Activated naive CD8-positive, alpha-beta T cell treated with anti-CD3 and anti-CD28 coated beads, Interleukin-2, amount 10 ng/mL, durations not matched to agents 7 days and 5 days (primary cell): ENCODE measurements around the gene UGT2B17. TPM values are rescaled to one million over a fixed set of nuclear protein-coding genes. Genes with fewer than 3 reads are reported as not detected.
"Not testable (repeated sequence)": the region's sequence is repeated elsewhere in the genome, so short reads cannot be mapped to it uniquely, and the experiment has no call there.

Experiments
- ATAC-seq: fragments of 150-1000 bp; cut with Tn5 transposase; one replicate; pipeline ENCODE4 v1.10.0; 2021; ENCODE audit warnings: low read depth, moderate library complexity
- POLR2A ChIA-PET: fragments of 350-600 bp; sonication (Branson Sonifier 250); formaldehyde crosslinking; loops from one replicate; lab custom pipeline; 2021; ENCODE audit warnings: antibody characterized with exemption; lab: Charles Lee
- DNase-seq: peaks from one replicate; pipeline ENCODE4 v3.0.0; 2021
- H3K27ac Mint-ChIP-seq: one replicate; pipeline ENCODE4 v1.8.0; 2022; ENCODE audit warnings: mild to moderate bottlenecking, mixed read lengths
- H3K27me3 Mint-ChIP-seq: one replicate; pipeline ENCODE4 v1.8.0; 2022; ENCODE audit warnings: mild to moderate bottlenecking, moderate library complexity, mixed read lengths
- H3K36me3 Mint-ChIP-seq: one replicate; pipeline ENCODE4 v1.8.0; 2021; ENCODE audit warnings: mild to moderate bottlenecking, mixed read lengths
- H3K4me1 Mint-ChIP-seq: one replicate; pipeline ENCODE4 v1.8.0; 2021; ENCODE audit warnings: mixed read lengths
- H3K4me3 Mint-ChIP-seq: one replicate; pipeline ENCODE4 v1.8.0; 2022; ENCODE audit warnings: mild to moderate bottlenecking, moderate library complexity, mixed read lengths
- H3K9me3 Mint-ChIP-seq: one replicate; pipeline ENCODE4 v1.8.0; 2021; ENCODE audit warnings: mixed read lengths
- total RNA-seq, 2 experiments: library from RNA; stranded (reverse); gene quantifications; one replicate each; pipeline ENCODE4 v1.2.3, GENCODE V29; 2021

The UGT2B17 gene
- total RNA-seq, 2 experiments from 2014 or later = not detected

- no peak overlapping the region for H3K4me3 Mint-ChIP-seq
- peaks cover 2% of the 10 kb centered on the region for H3K27me3 Mint-ChIP-seq
- DNase-seq (no peak), ATAC-seq (no peak)
- no peaks in the 10 kb centered on the region for H3K9me3 Mint-ChIP-seq
- H3K27ac Mint-ChIP-seq = no peak overlapping the region
- POLR2A ChIA-PET = no interaction called here
- H3K4me1 Mint-ChIP-seq = no peaks in the 10 kb centered on the region
- H3K36me3 Mint-ChIP-seq = no peaks in the 10 kb centered on the region
Measured at GRCh38 chr4:68582339-68582717, 6.2 kb upstream of the UGT2B17 start.

GRCh38 chr4:68581383-68582338 lies 5.5 kb upstream of the UGT2B17 start:
- H3K4me3 Mint-ChIP-seq = no peak overlapping the region
- H3K4me1 Mint-ChIP-seq = no peaks in the 10 kb centered on the region
- no peaks in the 10 kb centered on the region for H3K9me3 Mint-ChIP-seq
- DNase-seq (no peak), ATAC-seq (no peak)
- H3K27ac Mint-ChIP-seq = no peak overlapping the region
- peaks cover 2% of the 10 kb centered on the region for H3K27me3 Mint-ChIP-seq
- no peaks in the 10 kb centered on the region for H3K36me3 Mint-ChIP-seq
- POLR2A ChIA-PET = no interaction called here

GRCh38 chr4:68577590-68577989 lies 1.5 kb upstream of the UGT2B17 start:
- no peaks in the 10 kb centered on the region for H3K36me3 Mint-ChIP-seq
- H3K4me3 Mint-ChIP-seq = no peak overlapping the region
- H3K9me3 Mint-ChIP-seq = no peaks in the 10 kb centered on the region
- no peak overlapping the region for H3K27ac Mint-ChIP-seq
- no peaks in the 10 kb centered on the region for H3K27me3 Mint-ChIP-seq
- no peak for ATAC-seq
- H3K4me1 Mint-ChIP-seq = no peaks in the 10 kb centered on the region
- POLR2A ChIA-PET = no interaction called here
- no peak for DNase-seq

- H3K27ac Mint-ChIP-seq, H3K36me3 Mint-ChIP-seq, POLR2A ChIA-PET, ATAC-seq, H3K4me1 Mint-ChIP-seq, DNase-seq, H3K9me3 Mint-ChIP-seq, H3K4me3 Mint-ChIP-seq, H3K27me3 Mint-ChIP-seq: not testable (repeated sequence)
Measured at GRCh38 chr4:68575636-68576035, 486 bp downstream of the UGT2B17 start.

GRCh38 chr4:68575081-68575480 lies 1.0 kb downstream of the UGT2B17 start:
- ATAC-seq (no peak), DNase-seq (no peak)
- H3K4me1 Mint-ChIP-seq = no peaks in the 10 kb centered on the region
- no peak overlapping the region for H3K4me3 Mint-ChIP-seq
- H3K27ac Mint-ChIP-seq = no peak overlapping the region
- no peaks in the 10 kb centered on the region for H3K27me3 Mint-ChIP-seq
- POLR2A ChIA-PET = no interaction called here
- no peaks in the 10 kb centered on the region for H3K9me3 Mint-ChIP-seq
- no peaks in the 10 kb centered on the region for H3K36me3 Mint-ChIP-seq

GRCh38 chr4:68572653-68573170 lies 3.4 kb downstream of the UGT2B17 start:
- DNase-seq = no peak
- Mint-ChIP-seq H3K9me3 (no peaks in the 10 kb centered on the region), H3K27ac (no peak overlapping the region), H3K4me1 (no peaks in the 10 kb centered on the region), H3K36me3 (no peaks in the 10 kb centered on the region), H3K27me3 (no peaks in the 10 kb centered on the region), H3K4me3 (no peak overlapping the region)
- POLR2A ChIA-PET = no interaction called here
- ATAC-seq = no peak

GRCh38 chr4:68570122-68570507 lies 6.0 kb downstream of the UGT2B17 start:
- Mint-ChIP-seq H3K4me1 (no peaks in the 10 kb centered on the region), H3K27me3 (no peaks in the 10 kb centered on the region), H3K4me3 (no peak overlapping the region), H3K36me3 (no peaks in the 10 kb centered on the region), H3K9me3 (no peaks in the 10 kb centered on the region), H3K27ac (no peak overlapping the region)
- DNase-seq (no peak), ATAC-seq (no peak)
- POLR2A ChIA-PET = no interaction called here

- ATAC-seq = no peak
Measured at GRCh38 chr4:68569466-68570121, 6.5 kb downstream of the UGT2B17 start.

GRCh38 chr4:68569036-68569435 lies 7.1 kb downstream of the UGT2B17 start:
- DNase-seq, H3K27me3 Mint-ChIP-seq, POLR2A ChIA-PET, H3K4me1 Mint-ChIP-seq, H3K4me3 Mint-ChIP-seq, H3K9me3 Mint-ChIP-seq, H3K36me3 Mint-ChIP-seq, H3K27ac Mint-ChIP-seq, ATAC-seq: not testable (repeated sequence)

More at GRCh38 chr4:68569466-68570121, 6.5 kb downstream of the UGT2B17 start:
- no peak for DNase-seq
- H3K4me3 Mint-ChIP-seq = no peak overlapping the region
- H3K27me3 Mint-ChIP-seq = no peaks in the 10 kb centered on the region
- POLR2A ChIA-PET = no interaction called here
- no peaks in the 10 kb centered on the region for H3K36me3 Mint-ChIP-seq
- no peaks in the 10 kb centered on the region for H3K4me1 Mint-ChIP-seq
- no peaks in the 10 kb centered on the region for H3K9me3 Mint-ChIP-seq
- H3K27ac Mint-ChIP-seq = no peak overlapping the region

GRCh38 chr4:68568535-68568934 lies 7.6 kb downstream of the UGT2B17 start:
- DNase-seq, H3K36me3 Mint-ChIP-seq, ATAC-seq, H3K4me1 Mint-ChIP-seq, H3K27ac Mint-ChIP-seq, H3K9me3 Mint-ChIP-seq, H3K4me3 Mint-ChIP-seq, POLR2A ChIA-PET, H3K27me3 Mint-ChIP-seq: not testable (repeated sequence)

GRCh38 chr4:68566364-68566763 lies 9.8 kb downstream of the UGT2B17 start:
- ATAC-seq, H3K4me3 Mint-ChIP-seq, H3K36me3 Mint-ChIP-seq, POLR2A ChIA-PET, H3K27ac Mint-ChIP-seq, H3K9me3 Mint-ChIP-seq, H3K4me1 Mint-ChIP-seq, H3K27me3 Mint-ChIP-seq, DNase-seq: not testable (repeated sequence)

GRCh38 chr4:68565082-68565481 lies 11.0 kb downstream of the UGT2B17 start:
- H3K27ac Mint-ChIP-seq, ATAC-seq, DNase-seq, H3K9me3 Mint-ChIP-seq, POLR2A ChIA-PET, H3K4me1 Mint-ChIP-seq, H3K36me3 Mint-ChIP-seq, H3K4me3 Mint-ChIP-seq, H3K27me3 Mint-ChIP-seq: not testable (repeated sequence)

- ATAC-seq, H3K27ac Mint-ChIP-seq, H3K4me1 Mint-ChIP-seq, H3K9me3 Mint-ChIP-seq, H3K4me3 Mint-ChIP-seq, H3K36me3 Mint-ChIP-seq, POLR2A ChIA-PET, DNase-seq, H3K27me3 Mint-ChIP-seq: not testable (repeated sequence)
Measured at GRCh38 chr4:68560364-68561070, 15.6 kb downstream of the UGT2B17 start.
